CD4-positive, alpha-beta T cell treated with Interferon gamma for 1 hour (primary cell): ENCODE measurements around the gene GLA.

Experiments used
- DNase-seq: peaks from one replicate; pipeline ENCODE4 v3.0.0-alpha.2; 2020

The GLA gene

GRCh38 chrX:101348452-101349192, 59.1 kb downstream of the GLA start, which contains the start of gene TIMM8A:
Gene TIMM8A (minus strand): TSS chrX:101348742. CDS start chrX:101348664, 78 bp downstream.
- DNase-seq = peak; percentile 71

GRCh38 chrX:101347859-101348451, 59.8 kb downstream of the GLA start:
- DNase-seq = no peak
